Measurements from ENCODE around the gene RGPD3. TPM values are rescaled to one million over a fixed set of nuclear protein-coding genes. Genes with fewer than 3 reads are reported as not detected.
"Not testable (repeated sequence)": the region's sequence is repeated elsewhere in the genome, so short reads cannot be mapped to it uniquely, and the experiment has no call there.

Gene RGPD3
- total RNA-seq, 1 donor from 2014 or later, result 0.21 TPM

- H3K4me3 ChIP-seq; DNase-seq; intact Hi-C loops (cut with DNase I); H3K27ac ChIP-seq; H3K27me3 ChIP-seq (ENCODE audit: low read depth); ATAC-seq; H3K36me3 ChIP-seq; H3K4me1 ChIP-seq; H3K9me3 ChIP-seq: not testable (repeated sequence)
Measured at GRCh38 chr2:106506002-106506687, 37.9 kb upstream of the RGPD3 start.

GRCh38 chr2:106504787-106505186 lies 36.6 kb upstream of the RGPD3 start:
- intact Hi-C loops (cut with DNase I); H3K27me3 ChIP-seq (ENCODE audit: low read depth): not testable (repeated sequence)

GRCh38 chr2:106504192-106504591 lies 36.0 kb upstream of the RGPD3 start:
- DNase-seq; H3K4me1 ChIP-seq; H3K27ac ChIP-seq; H3K4me3 ChIP-seq; ATAC-seq; H3K9me3 ChIP-seq; intact Hi-C loops (cut with DNase I); H3K27me3 ChIP-seq (ENCODE audit: low read depth); H3K36me3 ChIP-seq: not testable (repeated sequence)

More at GRCh38 chr2:106504787-106505186, 36.6 kb upstream of the RGPD3 start:
- not testable (repeated sequence) for H3K4me3 ChIP-seq, H3K9me3 ChIP-seq, DNase-seq, H3K36me3 ChIP-seq, H3K4me1 ChIP-seq, H3K27ac ChIP-seq, ATAC-seq

GRCh38 chr2:106502351-106502750 lies 34.1 kb upstream of the RGPD3 start:
- H3K27me3 ChIP-seq (ENCODE audit: low read depth); H3K4me3 ChIP-seq; DNase-seq; H3K27ac ChIP-seq; H3K4me1 ChIP-seq; H3K9me3 ChIP-seq; ATAC-seq; intact Hi-C loops (cut with DNase I); H3K36me3 ChIP-seq: not testable (repeated sequence)

GRCh38 chr2:106500350-106500749 lies 32.1 kb upstream of the RGPD3 start:
- H3K9me3 ChIP-seq; H3K36me3 ChIP-seq; DNase-seq; ATAC-seq; H3K27me3 ChIP-seq (ENCODE audit: low read depth); H3K4me1 ChIP-seq; intact Hi-C loops (cut with DNase I); H3K4me3 ChIP-seq; H3K27ac ChIP-seq: not testable (repeated sequence)

- H3K9me3 ChIP-seq; H3K27ac ChIP-seq; H3K27me3 ChIP-seq (ENCODE audit: low read depth); H3K4me3 ChIP-seq; DNase-seq; ATAC-seq; H3K4me1 ChIP-seq; H3K36me3 ChIP-seq; intact Hi-C loops (cut with DNase I): not testable (repeated sequence)
Measured at GRCh38 chr2:106498549-106498948, 30.3 kb upstream of the RGPD3 start.

GRCh38 chr2:106492913-106493312 lies 24.7 kb upstream of the RGPD3 start:
- H3K4me3 ChIP-seq; intact Hi-C loops (cut with DNase I); DNase-seq; H3K27me3 ChIP-seq (ENCODE audit: low read depth); H3K36me3 ChIP-seq; H3K4me1 ChIP-seq; H3K9me3 ChIP-seq; H3K27ac ChIP-seq: not testable (repeated sequence)
- peak; percentile 62 to 81 for ATAC-seq

GRCh38 chr2:106492399-106492798 lies 24.2 kb upstream of the RGPD3 start:
- intact Hi-C loops (cut with DNase I); H3K27ac ChIP-seq; H3K4me1 ChIP-seq; DNase-seq; H3K36me3 ChIP-seq; H3K27me3 ChIP-seq (ENCODE audit: low read depth); H3K4me3 ChIP-seq; H3K9me3 ChIP-seq: not testable (repeated sequence)
- ATAC-seq, result peak in 1 of 2 donors; percentile 16

GRCh38 chr2:106489701-106490100 lies 21.5 kb upstream of the RGPD3 start:
- ATAC-seq; H3K36me3 ChIP-seq; intact Hi-C loops (cut with DNase I); H3K4me3 ChIP-seq; DNase-seq; H3K4me1 ChIP-seq; H3K9me3 ChIP-seq; H3K27ac ChIP-seq: not testable (repeated sequence)
- H3K27me3 ChIP-seq (ENCODE audit: low read depth), result peaks cover 14% of the 10 kb centered on the region

GRCh38 chr2:106487386-106488191 lies 19.4 kb upstream of the RGPD3 start:
- DNase-seq; H3K4me1 ChIP-seq; intact Hi-C loops (cut with DNase I); H3K27ac ChIP-seq; H3K4me3 ChIP-seq; H3K9me3 ChIP-seq; ATAC-seq; H3K36me3 ChIP-seq: not testable (repeated sequence)
- peaks cover 14% of the 10 kb centered on the region for H3K27me3 ChIP-seq (ENCODE audit: low read depth)

- H3K4me3 ChIP-seq; H3K36me3 ChIP-seq; H3K9me3 ChIP-seq; intact Hi-C loops (cut with DNase I); H3K4me1 ChIP-seq; DNase-seq; H3K27ac ChIP-seq: not testable (repeated sequence)
- peak in 1 of 2 donors; percentile 18 for ATAC-seq
- peaks cover 14% of the 10 kb centered on the region for H3K27me3 ChIP-seq (ENCODE audit: low read depth)
Measured at GRCh38 chr2:106486551-106487385, 18.6 kb upstream of the RGPD3 start, which contains the start of gene CD8B2. Gene CD8B2 (plus strand): TSS chr2:106487364. CDS start chr2:106487427, 63 bp downstream.

- H3K36me3 ChIP-seq; H3K27ac ChIP-seq; H3K4me3 ChIP-seq; DNase-seq; H3K9me3 ChIP-seq; H3K4me1 ChIP-seq; ATAC-seq; intact Hi-C loops (cut with DNase I); H3K27me3 ChIP-seq (ENCODE audit: low read depth): not testable (repeated sequence)
Measured at GRCh38 chr2:106479563-106479962, 11.3 kb upstream of the RGPD3 start.

- H3K36me3 ChIP-seq; H3K9me3 ChIP-seq; ATAC-seq; H3K27ac ChIP-seq; H3K27me3 ChIP-seq (ENCODE audit: low read depth); H3K4me3 ChIP-seq; DNase-seq; H3K4me1 ChIP-seq; intact Hi-C loops (cut with DNase I): not testable (repeated sequence)
Measured at GRCh38 chr2:106477647-106478046, 9.4 kb upstream of the RGPD3 start.
